Measurements from ENCODE around the gene OR52E1.

The OR52E1 gene

GRCh38 chr11:5103066-5103465, 33.7 kb downstream of the OR52E1 start:
- no peaks in the 10 kb centered on the region for H3K4me1 ChIP-seq (ENCODE audit: control insufficient read depth, low read length)
- H3K4me3 ChIP-seq (ENCODE audit: low read length), result no peak overlapping the region
- H3F3A ChIP-seq (ENCODE audit: control insufficient read depth, insufficient read depth), result no peaks in the 10 kb centered on the region
- no peaks in the 10 kb centered on the region for H3K9me3 ChIP-seq (ENCODE audit: control insufficient read depth, insufficient read depth, low read length)
- no peak overlapping the region for H3K4me2 ChIP-seq (ENCODE audit: low read length)
- no peaks in the 10 kb centered on the region for H3K79me2 ChIP-seq (ENCODE audit: control insufficient read depth, low read length)
- H4K20me1 ChIP-seq (ENCODE audit: control insufficient read depth, insufficient read depth, low read depth, low read length), result no peaks in the 10 kb centered on the region
- no peaks in the 10 kb centered on the region for H3K27me3 ChIP-seq (ENCODE audit: control insufficient read depth, low read length)
- TF ChIP-seq EZH2phosphoT487 (IDR thresholded peaks at IDR 0.05; ENCODE audit: borderline replicate concordance, low read length) (no peak), CTCF (IDR thresholded peaks at IDR 0.05; ENCODE audit: low read depth, low read length, poor library complexity, severe bottlenecking) (no peak)
- H3K9me2 ChIP-seq (replicated peaks; ENCODE audit: control insufficient read depth, low read length), result no peaks in the 10 kb centered on the region
- no peak overlapping the region for H3K27ac ChIP-seq (ENCODE audit: low read depth, low read length)
- no peaks in the 10 kb centered on the region for H3K36me3 ChIP-seq (ENCODE audit: control insufficient read depth, low read length)

GRCh38 chr11:5107285-5107684, 37.9 kb downstream of the OR52E1 start:
- H3K36me3 ChIP-seq (ENCODE audit: control insufficient read depth, low read length), result no peaks in the 10 kb centered on the region
- H4K20me1 ChIP-seq (ENCODE audit: control insufficient read depth, insufficient read depth, low read depth, low read length), result no peaks in the 10 kb centered on the region
- H3K79me2 ChIP-seq (ENCODE audit: control insufficient read depth, low read length), result no peaks in the 10 kb centered on the region
- H3K4me1 ChIP-seq (ENCODE audit: control insufficient read depth, low read length), result no peaks in the 10 kb centered on the region
- H3K9me2 ChIP-seq (replicated peaks; ENCODE audit: control insufficient read depth, low read length), result no peaks in the 10 kb centered on the region
- H3K9me3 ChIP-seq (ENCODE audit: control insufficient read depth, insufficient read depth, low read length), result no peaks in the 10 kb centered on the region
- H3F3A ChIP-seq (ENCODE audit: control insufficient read depth, insufficient read depth), result no peaks in the 10 kb centered on the region
- H3K4me3 ChIP-seq (ENCODE audit: low read length), result no peak overlapping the region
- H3K4me2 ChIP-seq (ENCODE audit: low read length), result no peak overlapping the region
- TF ChIP-seq CTCF (IDR thresholded peaks at IDR 0.05; ENCODE audit: low read depth, low read length, poor library complexity, severe bottlenecking) (no peak), EZH2phosphoT487 (IDR thresholded peaks at IDR 0.05; ENCODE audit: borderline replicate concordance, low read length) (no peak)
- no peaks in the 10 kb centered on the region for H3K27me3 ChIP-seq (ENCODE audit: control insufficient read depth, low read length)
- no peak overlapping the region for H3K27ac ChIP-seq (ENCODE audit: low read depth, low read length)

GRCh38 chr11:5115339-5115738, 46.0 kb downstream of the OR52E1 start:
- H3K27ac ChIP-seq (ENCODE audit: low read depth, low read length), result no peak overlapping the region
- H3K4me2 ChIP-seq (ENCODE audit: low read length), result no peak overlapping the region
- no peaks in the 10 kb centered on the region for H3K4me1 ChIP-seq (ENCODE audit: control insufficient read depth, low read length)

More at GRCh38 chr11:5115339-5115738, 46.0 kb downstream of the OR52E1 start:
- no peak overlapping the region for H3K4me3 ChIP-seq (ENCODE audit: low read length)
- TF ChIP-seq EZH2phosphoT487 (IDR thresholded peaks at IDR 0.05; ENCODE audit: borderline replicate concordance, low read length) (no peak), CTCF (IDR thresholded peaks at IDR 0.05; ENCODE audit: low read depth, low read length, poor library complexity, severe bottlenecking) (no peak)
- no peaks in the 10 kb centered on the region for H3F3A ChIP-seq (ENCODE audit: control insufficient read depth, insufficient read depth)
- no peaks in the 10 kb centered on the region for H4K20me1 ChIP-seq (ENCODE audit: control insufficient read depth, insufficient read depth, low read depth, low read length)
- no peaks in the 10 kb centered on the region for H3K27me3 ChIP-seq (ENCODE audit: control insufficient read depth, low read length)
- H3K79me2 ChIP-seq (ENCODE audit: control insufficient read depth, low read length), result no peaks in the 10 kb centered on the region
- no peaks in the 10 kb centered on the region for H3K9me3 ChIP-seq (ENCODE audit: control insufficient read depth, insufficient read depth, low read length)
- no peaks in the 10 kb centered on the region for H3K9me2 ChIP-seq (replicated peaks; ENCODE audit: control insufficient read depth, low read length)
- H3K36me3 ChIP-seq (ENCODE audit: control insufficient read depth, low read length), result no peaks in the 10 kb centered on the region

Data from DOHH2 (cell line).